Ishikawa (cell line): ENCODE measurements around the gene ACTR3C.

Experiments
- NFIC ChIP-seq: IDR thresholded peaks from 2 replicates; pipeline ENCODE4 v1.6.1; 2012
- YY1 ChIP-seq: IDR thresholded peaks from 2 replicates; pipeline ENCODE4 v1.6.1; 2012; ENCODE audit warnings: low read depth

DNA sequence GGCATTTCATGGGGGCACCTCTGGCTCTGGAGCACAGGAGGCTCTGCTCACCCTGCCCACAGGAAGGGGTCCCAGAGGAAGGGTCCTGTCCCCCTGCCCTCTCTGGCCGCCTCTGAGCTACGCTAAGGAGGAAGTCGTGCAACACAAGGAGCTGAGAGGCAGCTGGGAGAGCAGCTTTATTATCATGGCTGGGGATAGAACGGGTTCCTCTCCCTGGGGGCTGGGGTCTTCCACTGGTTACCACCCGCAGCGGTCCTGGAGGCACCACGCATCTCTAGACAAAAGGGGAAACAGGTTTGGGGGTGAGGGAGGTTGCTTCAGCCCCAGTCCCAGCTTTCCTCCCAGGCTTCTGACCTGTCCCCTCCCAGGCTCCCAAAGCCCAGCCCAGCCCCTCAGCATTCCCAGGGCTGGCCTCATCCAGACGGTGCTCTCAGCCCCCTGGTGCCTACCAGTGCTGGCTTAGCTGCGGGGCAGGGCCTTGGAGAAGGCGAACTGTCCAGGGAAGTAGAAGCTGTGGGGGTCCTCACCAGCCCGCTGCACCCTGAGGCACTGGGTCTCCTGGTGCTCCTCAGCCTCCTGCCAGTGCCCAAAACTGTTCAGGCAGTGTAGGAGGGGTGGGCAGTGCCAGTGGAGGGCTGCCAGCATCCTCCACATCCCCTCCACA, 15.0 kb upstream of the ACTR3C start:
- TF ChIP-seq YY1 (no peak), NFIC (no peak)
